ENCODE data around the gene ZDHHC7. TPM values are rescaled to one million over a fixed set of nuclear protein-coding genes. Genes with fewer than 3 reads are reported as not detected.

The ZDHHC7 gene
- total RNA-seq, 2 experiments from 2014 or later, result 22.5 to 24.3 TPM

- H3K36me3 ChIP-seq (ENCODE audit: insufficient read depth, low read length), result no peaks in the 10 kb centered on the region
- no peaks in the 10 kb centered on the region for H3K4me1 ChIP-seq (ENCODE audit: insufficient read depth, low read length, poor library complexity, severe bottlenecking)
- no peaks in the 10 kb centered on the region for H3K9me3 ChIP-seq (ENCODE audit: low read length)
- ChIA-PET POLR2A (interaction anchor here (0.6 kb wide), 1 partner anchor 21 kb away, joined by 3 read pairs; no protein-coding TSS in a partner anchor), CTCF (ENCODE audit: unreplicated experiment) (no interaction called here)
- no peak for DNase-seq (ENCODE audit: low spot score)
- H2AFZ ChIP-seq (ENCODE audit: low read length), result no peak overlapping the region
- H3K4me2 ChIP-seq (ENCODE audit: low read length), result no peak overlapping the region
- H3K9me2 ChIP-seq (ENCODE audit: insufficient read depth, low read length), result no peaks in the 10 kb centered on the region
- no peaks in the 10 kb centered on the region for H4K20me1 ChIP-seq (ENCODE audit: insufficient read depth, low read length)
- H3K27ac ChIP-seq (ENCODE audit: low read depth, low read length, poor library complexity, severe bottlenecking), result no peak overlapping the region
- no peaks in the 10 kb centered on the region for H3K79me2 ChIP-seq (ENCODE audit: insufficient read depth, low read depth, low read length)
- intact Hi-C loops (cut with micrococcal nuclease; ENCODE audit: unreplicated experiment), result no loop called here
- no peak overlapping the region for H3K4me3 ChIP-seq (ENCODE audit: low read depth, low read length, poor library complexity, severe bottlenecking)
- no TSS peak for BruUV-seq (replicated peaks)
- no peak for TF ChIP-seq CTCF (conservative IDR thresholded peaks at IDR 0.05; ENCODE audit: low read length)
- TF ChIP-seq EZH2phosphoT487 (IDR thresholded peaks at IDR 0.05; ENCODE audit: borderline replicate concordance, low read depth, low read length), result no peak
Observed at GRCh38 chr16:85042167-85042526, 30.8 kb upstream of the ZDHHC7 start.

GRCh38 chr16:85041219-85042166 lies 30.2 kb upstream of the ZDHHC7 start:
- no peak for TF ChIP-seq EZH2phosphoT487 (IDR thresholded peaks at IDR 0.05; ENCODE audit: borderline replicate concordance, low read depth, low read length)
- no peak for TF ChIP-seq CTCF (conservative IDR thresholded peaks at IDR 0.05; ENCODE audit: low read length)
- CTCF ChIA-PET (ENCODE audit: unreplicated experiment), result no interaction called here
- BruUV-seq (replicated peaks), result no TSS peak

GRCh38 chr16:85040685-85041084 lies 29.4 kb upstream of the ZDHHC7 start:
- no peak for TF ChIP-seq EZH2phosphoT487 (IDR thresholded peaks at IDR 0.05; ENCODE audit: borderline replicate concordance, low read depth, low read length)
- H4K20me1 ChIP-seq (ENCODE audit: insufficient read depth, low read length), result no peaks in the 10 kb centered on the region

More at GRCh38 chr16:85041219-85042166, 30.2 kb upstream of the ZDHHC7 start:
- no peak for DNase-seq (ENCODE audit: low spot score)
- Histone ChIP-seq H3K4me3 (ENCODE audit: low read depth, low read length, poor library complexity, severe bottlenecking) (no peak overlapping the region), H3K27ac (ENCODE audit: low read depth, low read length, poor library complexity, severe bottlenecking) (no peak overlapping the region), H3K9me3 (ENCODE audit: low read length) (no peaks in the 10 kb centered on the region), H4K20me1 (ENCODE audit: insufficient read depth, low read length) (no peaks in the 10 kb centered on the region), H3K36me3 (ENCODE audit: insufficient read depth, low read length) (no peaks in the 10 kb centered on the region), H2AFZ (ENCODE audit: low read length) (no peak overlapping the region), H3K4me1 (ENCODE audit: insufficient read depth, low read length, poor library complexity, severe bottlenecking) (no peaks in the 10 kb centered on the region), H3K79me2 (ENCODE audit: insufficient read depth, low read depth, low read length) (no peaks in the 10 kb centered on the region), H3K4me2 (ENCODE audit: low read length) (no peak overlapping the region), H3K9me2 (ENCODE audit: insufficient read depth, low read length) (no peaks in the 10 kb centered on the region)
- POLR2A ChIA-PET, result interaction anchor here (0.6 kb wide), 1 partner anchor 20 kb away, joined by 3 read pairs; no protein-coding TSS in a partner anchor
- intact Hi-C loops (cut with micrococcal nuclease; ENCODE audit: unreplicated experiment), result no loop called here

More at GRCh38 chr16:85040685-85041084, 29.4 kb upstream of the ZDHHC7 start:
- Histone ChIP-seq H3K4me3 (ENCODE audit: low read depth, low read length, poor library complexity, severe bottlenecking) (no peak overlapping the region), H3K4me2 (ENCODE audit: low read length) (no peak overlapping the region), H3K9me2 (ENCODE audit: insufficient read depth, low read length) (no peaks in the 10 kb centered on the region), H3K27ac (ENCODE audit: low read depth, low read length, poor library complexity, severe bottlenecking) (no peak overlapping the region), H3K9me3 (ENCODE audit: low read length) (no peaks in the 10 kb centered on the region), H3K4me1 (ENCODE audit: insufficient read depth, low read length, poor library complexity, severe bottlenecking) (no peaks in the 10 kb centered on the region), H3K79me2 (ENCODE audit: insufficient read depth, low read depth, low read length) (no peaks in the 10 kb centered on the region), H2AFZ (ENCODE audit: low read length) (no peak overlapping the region), H3K36me3 (ENCODE audit: insufficient read depth, low read length) (no peaks in the 10 kb centered on the region)
- BruUV-seq (replicated peaks), result no TSS peak
- intact Hi-C loops (cut with micrococcal nuclease; ENCODE audit: unreplicated experiment), result no loop called here
- ChIA-PET CTCF (ENCODE audit: unreplicated experiment) (no interaction called here), POLR2A (no interaction called here)
- no peak for DNase-seq (ENCODE audit: low spot score)
